ENCODE results near the gene PEX5L.

Gene PEX5L

DNA sequence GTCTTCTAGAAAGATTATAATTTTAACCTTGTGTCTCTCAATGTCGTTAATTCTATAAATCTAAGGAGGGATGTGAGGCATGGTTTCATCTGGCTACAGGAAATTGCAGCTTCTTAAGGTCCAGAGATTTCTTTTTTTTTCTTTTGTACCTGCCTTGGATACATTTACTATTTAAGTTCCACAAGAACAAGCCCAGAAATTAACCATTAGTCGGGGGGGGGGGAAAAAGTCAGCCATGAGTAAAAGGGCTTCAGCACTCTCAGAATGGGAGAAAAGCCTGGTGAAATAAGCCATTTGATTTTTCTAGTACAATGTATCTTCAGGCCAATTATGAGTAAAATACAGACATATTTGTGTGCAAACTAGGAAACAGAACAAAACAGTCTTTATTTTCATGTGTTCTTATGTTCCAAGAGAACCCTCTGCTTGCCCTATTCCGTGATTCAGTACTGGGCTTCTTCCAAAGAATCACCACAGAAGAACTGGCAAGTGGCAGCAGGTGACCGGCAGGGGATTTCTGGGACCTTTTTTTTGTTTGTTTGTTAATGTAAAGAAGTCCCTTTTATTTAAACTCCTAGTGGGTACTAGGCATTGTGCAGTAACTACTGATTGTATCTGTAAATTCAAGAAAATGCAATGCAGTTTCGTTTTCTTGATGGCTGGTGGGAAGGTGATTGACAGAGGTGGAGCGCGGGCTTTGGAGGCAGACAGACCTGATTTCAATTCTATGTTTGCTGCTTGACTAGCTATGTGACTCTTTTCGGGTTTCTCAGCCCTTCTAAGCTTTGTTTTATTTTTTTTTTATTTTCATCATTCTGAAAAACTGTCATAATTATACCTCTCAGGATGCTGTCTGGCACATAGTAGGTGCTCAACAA is 82.5 kb downstream of the PEX5L start:
- FAIRE-seq = no peak

DNA sequence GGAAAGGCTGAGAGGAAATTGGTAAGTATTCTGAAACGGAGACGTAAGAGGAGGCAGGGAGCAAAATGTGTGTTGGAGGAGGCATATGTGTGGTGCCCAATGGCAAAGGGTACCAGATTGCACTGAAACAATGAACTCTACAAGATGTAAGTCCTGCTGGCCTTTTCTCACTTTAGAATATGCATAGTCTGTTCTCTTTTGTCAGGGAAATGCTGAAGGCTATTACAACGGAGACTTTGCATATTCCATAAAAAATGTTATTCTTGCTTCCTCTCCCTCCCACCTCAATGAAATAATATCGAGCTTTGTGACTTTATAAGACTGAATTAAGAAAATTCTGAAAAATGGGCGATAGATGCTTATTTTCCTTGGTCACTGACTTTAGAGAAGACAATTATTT is 85.9 kb downstream of the PEX5L start:
- no peak for FAIRE-seq

DNA sequence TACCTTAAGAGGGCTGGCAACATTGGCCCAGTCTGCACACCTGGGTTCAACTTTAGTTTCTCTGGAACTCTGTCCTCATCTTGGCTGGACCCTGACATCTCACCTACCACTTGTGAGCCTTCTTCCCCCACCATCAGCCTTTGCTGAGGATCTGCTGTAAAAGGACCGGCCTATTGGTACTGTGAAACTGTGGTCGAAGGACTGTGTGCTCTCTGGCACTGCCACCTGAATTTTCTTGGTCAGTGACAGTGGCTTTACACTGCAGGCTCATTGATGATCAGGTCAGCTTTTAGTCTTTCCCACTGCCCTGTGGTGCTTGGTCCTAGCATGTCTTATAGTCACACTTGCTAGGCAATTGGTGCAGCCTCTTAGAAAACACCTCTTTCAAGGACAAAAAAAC is 86.9 kb downstream of the PEX5L start:
- FAIRE-seq = no peak

DNA sequence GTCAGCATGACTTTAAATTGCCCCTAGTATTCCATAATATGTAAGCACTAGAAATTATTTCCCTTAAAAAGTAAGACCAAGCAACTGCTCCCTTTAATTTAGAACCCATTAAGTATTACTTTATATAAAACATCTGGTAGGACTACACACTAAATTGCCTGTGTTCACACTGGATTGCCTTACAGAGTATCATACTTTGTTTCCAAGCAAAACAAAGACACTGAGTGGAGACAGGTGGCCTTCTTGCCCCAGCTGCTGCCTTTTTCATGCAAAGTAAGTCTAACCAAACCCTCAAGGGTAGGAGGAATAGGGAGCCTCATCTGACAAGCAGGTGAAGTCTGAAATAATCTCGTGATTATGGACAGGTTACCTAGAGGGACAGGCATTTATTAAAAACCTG is 87.3 kb downstream of the PEX5L start:
- FAIRE-seq = no peak

DNA sequence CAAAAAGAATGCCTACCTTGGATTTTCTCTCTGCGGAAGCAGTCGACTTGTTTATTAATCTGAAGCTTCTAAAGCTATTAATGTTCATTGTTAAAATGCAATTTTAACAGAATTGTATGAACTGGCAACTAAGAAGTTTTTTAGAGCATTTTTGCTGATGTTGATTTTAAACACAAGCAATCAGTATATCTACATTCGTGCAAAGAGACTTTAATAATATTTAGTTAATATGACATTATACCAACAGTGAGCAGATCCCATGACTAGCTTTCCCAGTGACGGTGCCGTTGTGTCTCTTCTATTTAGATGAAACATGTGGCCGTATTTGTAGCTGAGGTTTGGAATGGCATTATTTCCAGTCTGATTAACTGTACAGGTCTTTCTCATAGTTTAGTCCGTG is 88.0 kb downstream of the PEX5L start:
- no peak for FAIRE-seq

DNA sequence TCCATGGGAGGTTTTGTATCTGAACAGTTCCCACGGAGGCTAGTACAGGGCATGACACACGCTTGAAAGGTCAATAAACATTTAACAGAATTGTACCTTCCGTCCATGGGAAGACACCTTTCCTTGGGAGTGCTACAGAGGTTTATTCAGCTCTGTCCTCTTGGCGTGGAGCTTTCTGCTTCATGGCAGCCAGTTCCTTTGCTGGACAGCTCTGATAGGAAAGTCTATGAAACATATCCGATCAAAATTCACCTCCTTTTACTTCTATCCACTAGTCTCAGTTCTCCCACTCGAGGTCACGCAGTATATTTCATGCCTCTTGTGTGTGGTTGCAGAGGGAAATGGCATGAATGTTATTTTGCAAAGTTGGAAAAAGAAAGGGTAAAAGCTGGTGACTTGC is 91.2 kb downstream of the PEX5L start:
- FAIRE-seq = no peak

DNA sequence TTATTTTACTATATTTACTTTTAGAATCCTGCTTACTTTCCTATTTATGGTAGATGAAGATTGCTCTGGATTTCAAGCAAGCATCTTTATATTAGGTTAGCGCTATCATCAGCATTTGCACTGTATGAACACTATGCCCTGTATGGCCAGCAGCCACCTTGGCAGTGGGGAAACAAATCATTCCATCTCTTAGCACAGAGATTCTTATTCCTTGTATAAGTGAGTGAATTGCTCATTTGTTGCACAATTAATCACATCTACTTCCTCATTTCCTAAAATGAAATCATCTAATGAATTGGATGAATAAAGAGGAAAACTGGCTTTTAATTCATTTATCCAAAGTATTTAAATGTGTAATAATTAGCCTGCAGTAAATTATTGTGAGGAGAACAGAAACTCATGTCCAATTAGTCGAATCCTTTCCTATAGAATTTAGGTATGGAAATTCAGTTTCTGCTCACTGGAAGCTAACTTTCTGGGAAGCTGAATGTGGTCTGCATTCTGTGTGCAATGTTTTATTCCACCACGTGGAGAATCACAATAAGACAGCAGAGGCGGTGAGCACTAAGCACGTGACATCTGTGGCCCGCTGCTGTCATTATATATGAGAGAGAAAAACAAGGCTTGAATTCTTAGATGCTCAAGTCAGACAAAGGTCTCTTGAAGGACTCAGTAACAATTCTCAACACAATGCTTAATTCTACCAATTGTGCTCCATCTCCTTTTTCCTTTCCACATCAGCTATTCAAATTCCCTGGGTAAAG is 93.4 kb downstream of the PEX5L start:
- no peak for FAIRE-seq

DNA sequence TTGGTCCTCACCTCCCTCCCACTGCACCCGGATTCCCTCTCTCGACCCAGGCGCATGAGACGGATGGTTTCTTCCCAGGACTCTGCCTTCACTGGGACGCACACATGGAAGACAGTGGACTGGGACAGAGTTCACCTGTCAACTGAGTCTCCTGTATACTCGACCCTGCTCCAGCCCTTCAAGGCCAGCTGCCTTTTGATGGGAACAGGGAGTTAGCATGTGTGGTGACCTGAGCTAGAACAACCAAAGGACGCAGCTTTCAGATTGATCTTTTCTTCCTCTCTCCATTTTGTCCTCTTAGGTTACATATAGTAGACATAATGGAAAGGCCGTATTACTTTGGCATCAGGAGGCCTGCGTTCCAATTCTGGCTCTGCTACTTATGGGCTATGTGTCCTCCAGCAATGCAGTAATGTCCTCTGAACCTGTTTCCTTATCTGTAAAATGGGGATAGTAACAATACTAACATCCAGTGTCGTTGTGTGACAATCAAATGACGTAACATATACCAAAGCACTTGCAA is 94.1 kb downstream of the PEX5L start:
- FAIRE-seq = no peak

DNA sequence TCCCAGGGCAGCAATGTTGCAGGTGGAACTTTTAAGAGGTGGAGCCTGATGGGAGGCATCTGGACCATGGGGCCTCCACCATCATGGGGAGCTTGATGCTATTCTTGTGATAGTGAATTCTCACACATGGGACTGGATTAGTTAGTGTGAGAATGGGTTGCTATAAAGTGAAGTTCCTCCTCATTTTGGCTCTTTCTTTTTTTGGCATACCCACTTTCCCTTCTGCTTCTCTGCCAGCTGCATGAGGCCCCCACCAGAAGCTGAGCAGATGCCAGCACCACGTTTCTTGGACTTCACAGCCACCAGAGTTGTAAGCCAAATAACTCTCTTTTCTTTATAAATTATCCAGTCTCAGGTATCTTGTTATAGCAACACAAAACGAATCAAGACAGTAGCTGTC is 101.0 kb downstream of the PEX5L start:
- no peak for FAIRE-seq

DNA sequence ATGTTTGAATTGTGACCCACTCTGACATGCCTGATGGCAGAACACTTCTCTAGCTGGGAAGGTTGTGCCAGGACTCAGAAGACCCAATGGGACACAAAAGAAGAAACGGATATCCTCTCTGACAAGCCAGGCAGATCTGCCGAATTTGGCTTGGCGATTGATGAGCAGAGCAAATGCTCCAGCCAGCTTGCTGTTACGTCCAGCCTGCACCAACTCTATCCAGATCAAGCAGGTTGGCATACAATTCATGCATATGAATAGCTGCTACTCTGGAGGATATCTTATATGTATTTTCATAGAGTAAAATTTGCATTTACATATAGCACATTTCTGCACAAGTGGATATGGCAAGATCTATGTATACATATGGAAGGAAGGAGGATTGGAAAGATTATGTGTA is 102.8 kb downstream of the PEX5L start:
- FAIRE-seq = no peak

DNA sequence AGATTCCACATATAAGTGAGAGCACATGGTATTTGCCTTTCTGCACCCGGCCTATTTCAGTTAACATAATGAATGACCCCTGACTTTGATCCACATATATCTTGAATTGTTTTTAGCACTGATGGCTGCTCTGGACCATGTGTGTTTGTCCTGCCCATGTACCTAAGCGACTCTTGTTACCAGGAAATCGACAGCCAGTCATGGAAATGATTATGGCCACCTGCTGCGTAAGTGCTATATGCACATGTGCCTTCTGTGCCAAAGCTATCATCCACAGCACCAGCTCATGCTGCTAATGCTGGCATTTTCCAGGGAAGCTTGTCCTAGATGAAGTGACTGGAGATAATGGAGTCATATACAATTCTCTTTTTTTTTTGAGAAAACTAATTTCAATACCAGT is 103.7 kb downstream of the PEX5L start:
- FAIRE-seq = no peak

DNA sequence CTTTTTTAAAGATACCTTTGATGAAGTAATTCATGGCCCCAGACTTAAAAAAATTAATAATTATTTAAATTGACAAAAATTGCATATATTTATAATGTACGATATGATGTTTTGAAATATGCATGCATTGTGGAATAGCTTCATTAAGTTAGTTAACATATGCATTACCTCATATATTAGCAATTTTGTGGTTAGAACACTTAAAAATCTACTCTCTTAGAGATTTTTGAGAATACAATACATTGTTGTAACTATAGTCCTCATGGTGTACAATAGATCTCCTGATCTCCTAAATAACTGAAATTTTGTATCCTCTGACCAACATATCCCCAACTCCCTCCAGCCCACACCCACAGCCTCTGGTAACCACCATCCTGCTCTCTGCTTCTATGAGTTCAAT is 104.1 kb downstream of the PEX5L start:
- no peak for FAIRE-seq

DNA sequence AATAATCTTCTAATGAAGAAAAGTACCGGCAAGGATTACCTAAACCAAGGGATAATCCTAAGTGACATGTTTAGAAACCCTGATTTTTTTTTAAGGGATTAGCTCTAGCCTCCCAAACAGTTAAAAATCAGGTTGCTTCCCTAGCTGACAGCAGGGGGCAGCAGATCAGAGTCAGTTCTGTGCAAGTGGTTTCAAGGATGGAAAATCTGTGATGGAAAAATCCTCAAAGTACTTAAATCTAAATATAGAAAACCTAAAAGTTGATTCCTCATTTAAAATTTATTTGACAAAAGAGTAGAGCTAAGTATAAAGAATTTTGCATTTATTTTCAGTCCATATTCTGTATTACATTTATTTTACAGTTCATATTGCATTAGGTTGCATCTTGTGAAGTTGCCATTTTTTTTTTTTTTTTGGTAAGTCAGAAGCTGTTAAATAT is 107.6 kb downstream of the PEX5L start:
- FAIRE-seq = no peak

DNA sequence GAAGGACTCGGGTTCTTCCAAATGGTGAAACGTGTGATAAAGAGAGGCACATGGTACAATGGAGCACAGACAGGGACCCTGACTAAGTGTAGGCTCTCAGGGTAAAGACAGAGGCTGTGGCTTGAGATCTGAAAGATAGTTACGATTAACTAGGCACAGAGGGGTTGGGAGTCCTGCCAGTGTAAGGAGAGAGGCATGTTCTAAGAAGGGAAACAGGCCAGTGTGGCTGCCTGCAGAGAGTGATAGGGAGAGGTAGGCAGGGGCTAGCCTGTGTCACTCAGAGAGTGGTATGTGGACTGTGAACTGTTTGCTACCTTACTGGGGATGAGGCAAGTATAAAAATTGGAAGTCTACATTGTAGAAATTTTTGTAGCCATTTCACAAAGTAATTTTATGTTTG is 109.5 kb downstream of the PEX5L start:
- no peak for FAIRE-seq

DNA sequence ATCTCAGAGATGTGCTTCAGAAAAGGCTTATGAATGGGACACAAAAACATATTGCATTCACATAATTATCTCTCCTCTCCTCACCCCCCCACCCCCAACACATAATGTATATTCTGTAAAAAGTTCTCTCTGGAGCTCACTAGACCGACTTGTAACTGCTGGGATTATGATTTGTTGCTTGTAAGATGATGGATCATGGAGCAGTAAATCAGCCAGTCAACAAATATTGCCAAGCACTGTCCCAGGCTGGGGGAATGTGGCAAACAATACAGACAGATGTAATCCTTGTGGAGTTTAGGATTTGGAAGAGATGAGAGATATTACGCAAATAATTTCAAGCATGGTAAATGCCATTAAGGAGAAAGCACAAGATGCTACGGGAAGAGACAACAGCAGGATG is 114.8 kb downstream of the PEX5L start:
- no peak for FAIRE-seq

DNA sequence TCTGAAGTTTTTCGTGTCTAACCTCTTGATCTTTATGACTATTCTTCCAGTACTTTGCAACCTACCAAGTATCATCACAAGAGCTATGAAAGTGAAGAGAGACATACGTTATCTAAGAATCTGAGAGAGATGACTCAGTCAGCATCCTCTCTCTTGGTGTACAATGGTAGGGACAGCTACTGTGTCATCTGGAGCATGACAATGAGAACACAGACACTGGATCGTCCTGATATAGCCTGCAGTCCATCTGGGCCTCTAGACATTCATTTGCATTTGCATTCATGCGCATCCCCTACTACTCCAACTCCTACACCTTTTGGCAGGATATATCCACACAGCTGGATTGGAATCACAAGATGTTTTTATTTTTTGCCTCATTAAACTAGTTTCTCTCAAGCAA is 115.2 kb downstream of the PEX5L start:
- FAIRE-seq = no peak

DNA sequence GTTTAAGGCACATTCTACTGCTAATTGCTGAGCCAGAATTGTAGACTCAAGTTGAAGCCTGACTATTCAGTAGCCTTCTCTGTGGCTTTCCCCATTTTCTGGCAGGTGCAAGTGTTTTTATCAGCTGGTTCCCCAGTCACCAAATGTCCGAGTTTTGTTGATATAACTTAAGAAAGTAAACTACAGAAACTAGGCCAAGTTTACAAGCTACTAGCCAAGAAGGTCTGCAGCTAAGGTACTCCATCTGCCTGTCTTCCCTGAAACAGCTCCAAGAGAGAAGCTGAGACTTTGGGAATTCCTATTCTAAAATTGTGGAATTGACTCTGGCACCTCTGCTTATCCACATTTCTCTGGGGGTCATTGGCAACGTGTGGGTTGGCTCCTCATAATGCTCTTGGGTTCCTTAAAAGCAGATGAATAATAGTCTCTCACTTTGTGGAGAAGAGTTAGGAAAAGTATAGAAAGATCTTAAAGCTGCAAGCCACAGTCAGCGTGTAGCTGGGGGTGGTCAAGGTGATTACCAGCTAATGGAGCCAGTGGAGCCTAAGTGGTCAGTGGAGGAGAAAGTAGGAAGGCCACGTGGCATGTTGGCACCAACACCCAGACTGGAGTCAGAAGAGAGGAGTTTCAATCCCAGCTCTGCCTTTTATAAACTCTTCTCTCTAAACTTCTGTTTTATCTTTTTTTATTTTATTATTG is 128.8 kb downstream of the PEX5L start:
- no peak for FAIRE-seq

DNA sequence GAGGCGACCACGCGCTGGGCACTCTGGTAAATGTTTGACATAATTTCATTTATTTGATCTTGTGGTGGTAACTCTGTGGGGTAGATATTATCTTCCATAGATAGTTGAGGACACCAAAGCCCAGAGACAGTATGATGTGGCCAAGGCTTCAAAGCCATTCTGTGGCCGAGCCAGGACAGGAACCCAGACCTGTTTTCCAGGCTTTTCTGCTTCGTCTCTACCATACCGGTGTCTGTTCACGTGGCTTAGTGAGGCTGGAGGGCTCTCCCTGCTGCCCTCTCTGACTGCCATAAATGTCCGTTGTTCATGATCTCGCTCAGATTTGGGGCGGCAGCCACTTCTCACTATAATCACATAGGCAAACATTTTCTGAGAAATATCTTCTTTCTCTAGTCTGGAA is 134.7 kb downstream of the PEX5L start:
- FAIRE-seq = no peak

DNA sequence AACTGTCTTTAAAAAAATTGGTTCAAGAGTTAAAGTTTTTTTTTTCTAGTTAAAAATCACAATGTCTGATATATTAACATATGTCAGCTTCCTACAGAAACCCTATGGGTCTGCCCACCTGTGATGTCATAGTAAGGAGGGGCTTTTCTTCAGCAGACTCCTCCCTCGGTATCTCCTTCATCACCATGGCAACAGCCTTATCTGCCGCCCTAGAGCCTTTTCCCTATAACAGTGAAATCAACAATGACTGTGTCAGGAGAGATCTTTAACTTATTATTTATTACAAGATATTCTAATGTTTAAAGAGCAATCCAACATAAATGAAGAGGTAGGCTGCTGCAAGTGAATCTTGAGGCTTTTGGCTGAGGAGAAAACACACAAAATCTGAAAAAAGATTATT is 138.7 kb downstream of the PEX5L start:
- no peak for FAIRE-seq

DNA sequence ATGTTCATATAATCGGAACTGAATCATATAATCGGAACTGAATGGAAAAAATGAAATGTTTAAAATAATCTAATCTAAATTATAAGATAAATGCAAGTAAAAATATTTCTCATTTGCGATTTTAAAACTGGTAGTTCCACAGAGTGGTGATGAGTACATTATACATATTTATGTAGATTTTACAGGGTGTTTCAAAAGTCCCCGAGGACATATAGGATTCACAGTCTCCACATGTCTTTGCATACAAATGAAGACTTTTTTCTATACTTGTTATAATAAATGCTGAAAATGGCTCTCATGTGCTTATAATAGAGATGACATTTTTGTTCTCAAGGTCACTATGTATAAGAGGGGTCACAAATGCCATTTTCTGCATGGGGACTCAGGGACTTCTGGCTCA is 139.5 kb downstream of the PEX5L start:
- FAIRE-seq = no peak

DNA sequence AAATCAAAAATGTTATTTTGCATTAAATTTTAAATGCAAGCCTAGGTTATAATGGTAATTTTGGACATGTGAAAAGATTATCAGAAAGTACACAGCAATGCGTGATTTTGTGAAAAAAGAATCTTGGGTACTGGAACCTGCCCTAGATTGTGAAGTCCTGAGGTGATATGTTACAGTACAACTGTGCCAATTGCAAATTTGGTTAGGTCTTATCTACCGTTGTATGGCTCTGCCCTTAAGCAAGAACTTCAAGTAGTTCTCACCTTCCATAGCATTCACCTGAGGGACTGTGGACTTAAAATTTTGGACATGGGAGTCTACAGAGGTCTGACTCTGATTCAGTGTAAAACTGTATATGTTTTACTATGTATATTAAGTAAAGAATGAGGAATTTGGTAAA is 140.2 kb downstream of the PEX5L start:
- FAIRE-seq = no peak

DNA sequence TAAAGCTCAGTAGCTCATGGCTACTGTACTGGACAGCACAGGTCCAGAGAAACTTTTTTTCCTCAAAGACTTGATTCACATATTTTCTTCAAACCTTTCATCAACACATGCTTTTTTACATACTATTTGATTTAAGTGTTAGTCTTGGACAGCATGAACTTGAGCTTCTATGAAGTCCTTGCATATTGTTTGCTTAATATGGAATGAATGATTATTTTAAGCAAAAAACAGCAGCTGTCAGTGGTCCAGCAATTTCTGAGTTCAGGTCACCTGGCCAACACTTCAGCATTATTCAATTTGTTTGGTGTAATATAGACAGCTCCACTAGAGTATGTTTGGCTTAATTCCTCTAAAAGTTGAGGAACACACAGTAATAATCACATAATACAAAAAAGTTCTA is 141.4 kb downstream of the PEX5L start:
- FAIRE-seq = no peak

DNA sequence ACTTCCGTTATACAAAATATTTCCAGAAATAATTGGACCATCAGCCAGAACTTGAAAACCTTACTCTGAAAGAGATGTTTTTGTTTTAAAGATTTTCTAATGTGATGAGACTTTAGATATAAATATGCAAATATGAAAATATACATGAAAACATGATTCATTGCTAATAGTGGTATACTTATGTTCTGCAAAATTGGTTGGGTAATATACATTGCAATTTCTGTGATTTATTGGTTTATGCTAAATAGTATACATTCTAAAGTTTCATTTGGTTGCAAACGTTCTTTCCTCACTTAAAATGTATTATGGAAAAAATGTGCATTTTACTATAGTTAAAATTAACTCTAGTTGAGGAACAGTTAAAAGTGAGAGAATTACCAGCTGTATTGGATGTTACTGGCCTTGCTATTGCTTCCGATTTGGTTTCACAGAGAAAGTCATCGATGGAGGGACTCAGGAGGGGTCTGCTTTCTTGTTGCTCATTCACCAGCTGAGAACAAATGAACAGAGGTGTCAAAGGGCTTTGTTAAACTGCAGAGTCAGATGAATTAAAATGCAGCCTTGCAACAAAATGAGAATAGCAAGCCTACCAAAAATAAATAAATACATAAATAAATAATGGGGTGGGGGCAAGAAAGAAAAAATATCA is 149.3 kb downstream of the PEX5L start:
- FAIRE-seq = no peak

All from colon (tissue), 2 donors.